Kidney capillary endothelial cell (primary cell): Measurements from ENCODE around the gene SYDE1.

Source experiments
- DNase-seq: peaks from one replicate; pipeline ENCODE4 v3.0.0-alpha.2; 2018; ENCODE audit warnings: low spot score

The SYDE1 gene

DNA sequence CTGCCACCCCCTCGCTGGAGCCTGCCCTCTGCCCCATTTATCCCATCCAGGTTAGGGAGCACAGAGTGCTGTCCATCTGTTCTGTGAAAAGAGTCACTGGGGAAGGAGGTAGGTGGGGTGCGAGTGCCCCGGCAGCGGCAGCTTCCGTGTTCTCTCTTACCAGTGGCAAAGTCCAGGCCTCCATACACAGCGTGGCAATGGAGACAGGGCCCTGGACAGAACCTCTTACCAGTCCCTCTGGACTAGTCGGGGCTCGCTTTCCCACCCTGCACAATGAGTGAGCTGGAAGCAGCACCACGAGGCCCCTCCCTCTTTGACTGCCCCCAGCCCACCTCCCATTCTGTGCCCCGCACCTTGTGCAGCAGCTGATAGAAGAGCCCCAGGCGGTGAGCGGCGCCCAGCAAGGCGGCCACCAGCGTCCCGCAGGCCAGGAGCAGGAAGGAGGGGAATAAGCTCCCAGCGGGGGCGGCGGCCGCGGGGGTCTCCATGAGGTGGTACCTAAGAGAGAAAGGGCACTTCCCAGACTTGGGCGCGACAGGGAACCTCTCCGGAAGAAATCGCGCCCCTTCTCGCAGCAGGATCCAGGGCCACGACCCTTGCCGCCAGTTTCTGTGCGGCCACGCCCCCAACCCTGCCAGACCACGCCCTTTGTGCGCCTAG is 17.5 kb downstream of the SYDE1 start:
- DNase-seq, result no peak

DNA sequence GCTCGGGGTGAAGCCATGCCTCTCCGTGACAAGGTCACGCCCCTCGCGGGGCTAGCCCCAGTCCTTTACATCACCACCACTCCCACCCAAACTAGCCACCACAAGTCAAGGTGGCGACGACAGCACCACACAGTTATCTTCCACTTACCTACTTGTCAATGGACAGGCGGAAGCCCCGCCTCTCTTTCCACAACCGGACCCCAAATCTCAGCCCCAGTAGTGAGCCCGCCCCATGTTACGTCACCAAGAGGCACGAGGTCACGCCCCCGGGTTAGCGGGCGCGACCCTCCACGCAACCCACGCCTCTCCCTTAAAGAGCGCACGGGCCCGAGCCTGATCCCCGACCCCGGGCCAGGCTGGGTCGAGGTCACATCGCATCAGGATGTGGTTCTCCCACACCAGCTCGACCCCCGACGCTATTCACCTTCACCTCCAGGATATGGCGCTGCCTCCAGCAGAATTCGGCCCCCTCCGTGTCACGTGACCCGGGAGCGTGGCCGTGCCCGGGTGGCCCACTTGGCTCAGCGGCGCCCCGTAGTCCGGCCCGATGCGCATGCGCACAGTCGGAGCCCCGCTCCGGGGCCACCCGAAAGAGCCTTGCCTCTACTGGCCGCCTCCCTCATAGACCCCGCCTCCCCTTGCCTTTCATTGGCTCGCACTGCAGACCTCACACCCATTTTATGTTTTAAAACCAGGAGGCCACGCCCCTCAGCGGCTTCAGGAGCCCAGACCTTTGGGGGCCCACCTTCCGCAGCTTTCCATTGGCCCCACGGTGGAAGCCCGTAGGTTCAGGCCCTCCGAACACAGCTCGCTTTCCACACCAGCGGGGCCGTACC is 18.2 kb downstream of the SYDE1 start:
- peak; percentile 97 for DNase-seq

DNA sequence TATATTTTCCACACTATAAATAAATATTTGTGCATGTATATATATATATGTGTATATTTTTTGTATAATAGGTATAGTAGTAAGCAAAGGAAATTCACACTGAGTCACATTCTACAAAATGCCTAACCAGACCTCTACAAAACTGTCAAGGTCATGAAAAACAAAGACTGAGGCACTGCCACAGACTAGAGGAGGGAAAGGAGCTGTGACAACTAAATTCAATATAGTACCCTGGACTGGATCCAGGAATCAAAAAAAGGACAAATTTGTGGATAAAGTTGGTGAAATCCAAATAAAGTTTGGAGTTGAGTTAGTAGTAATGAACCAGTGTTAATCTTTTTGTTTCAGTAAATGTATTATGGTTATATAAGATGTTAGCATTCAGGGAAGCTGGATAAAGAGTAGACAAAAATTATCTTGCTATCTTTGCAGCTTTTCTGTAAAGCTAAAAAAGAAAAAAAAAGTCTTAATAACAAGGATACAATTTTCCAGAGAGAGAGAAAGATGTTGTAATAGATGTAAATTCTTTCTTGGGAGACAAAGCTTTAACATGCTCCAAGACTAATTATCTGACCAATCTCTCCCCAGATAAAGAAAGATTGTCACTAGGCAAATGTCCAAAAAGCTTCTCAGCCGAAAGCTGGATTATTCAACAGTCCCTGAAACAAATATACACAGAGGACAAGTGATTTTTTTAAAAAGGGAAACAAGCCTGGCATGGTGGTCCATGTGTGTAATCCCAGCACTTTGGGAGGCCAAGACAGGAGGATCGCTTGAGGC is 19.1 kb downstream of the SYDE1 start:
- DNase-seq, result no peak

DNA sequence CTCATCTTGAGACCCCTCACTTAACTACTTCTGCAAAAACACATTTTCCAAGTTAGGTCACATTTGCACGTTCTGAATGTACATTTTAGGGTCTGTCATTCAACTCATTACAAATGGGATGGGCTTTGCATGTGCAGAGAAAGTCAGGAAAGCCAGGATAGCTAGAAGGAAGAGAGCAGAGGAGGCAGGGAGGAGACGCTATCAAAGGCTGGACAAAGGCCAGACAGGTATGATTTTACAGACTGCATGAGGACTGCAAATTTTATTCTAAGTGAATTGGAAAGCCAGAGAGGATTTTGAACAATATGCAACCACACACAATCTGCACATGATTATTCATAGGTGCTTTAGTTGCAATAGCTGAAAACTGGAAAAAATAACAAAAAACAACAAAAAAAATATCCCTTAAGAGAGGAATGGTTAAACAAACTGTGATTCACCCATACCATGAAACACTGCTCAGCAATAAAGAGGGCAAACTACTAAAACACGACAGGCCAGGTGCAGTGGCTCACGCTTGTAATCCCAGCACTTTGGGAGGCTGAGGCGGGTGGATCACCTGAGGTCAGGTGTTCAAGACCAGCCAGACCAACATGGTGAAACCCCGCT is 21.1 kb downstream of the SYDE1 start:
- DNase-seq, result no peak

DNA sequence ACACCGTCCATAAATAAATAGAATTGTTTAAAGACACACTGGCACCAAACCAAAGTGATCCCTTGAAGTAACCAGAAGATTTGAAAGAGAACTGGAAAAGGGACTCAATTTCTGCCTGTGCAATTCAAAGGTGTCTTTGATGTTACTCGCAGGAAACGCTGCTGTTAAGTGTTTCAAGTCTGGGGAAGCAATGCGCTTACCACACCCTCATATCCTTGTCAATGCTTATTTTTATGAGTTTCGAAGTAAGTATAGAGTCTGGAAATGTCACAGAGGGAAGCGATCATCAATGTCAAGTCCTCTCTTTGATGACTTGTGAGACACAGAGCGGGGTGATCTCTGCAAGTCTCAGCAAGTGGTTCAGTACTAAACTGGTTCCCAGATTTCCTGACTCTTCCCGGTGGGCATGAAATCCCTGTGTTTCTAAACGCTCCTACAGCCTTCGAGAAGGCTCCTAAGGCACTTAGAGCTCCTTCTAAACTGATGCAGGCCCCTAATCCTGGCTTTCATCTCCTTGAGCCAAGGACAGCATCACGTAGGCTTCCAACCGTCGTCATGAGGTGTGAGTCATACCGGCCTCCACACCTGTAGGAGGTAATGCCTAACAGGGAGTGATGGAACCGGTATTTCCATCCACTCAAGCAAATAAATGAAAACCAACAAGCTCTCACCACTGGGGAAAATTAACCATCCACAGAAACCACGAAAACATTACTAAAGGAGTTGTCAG is 22.8 kb downstream of the SYDE1 start:
- no peak for DNase-seq

DNA sequence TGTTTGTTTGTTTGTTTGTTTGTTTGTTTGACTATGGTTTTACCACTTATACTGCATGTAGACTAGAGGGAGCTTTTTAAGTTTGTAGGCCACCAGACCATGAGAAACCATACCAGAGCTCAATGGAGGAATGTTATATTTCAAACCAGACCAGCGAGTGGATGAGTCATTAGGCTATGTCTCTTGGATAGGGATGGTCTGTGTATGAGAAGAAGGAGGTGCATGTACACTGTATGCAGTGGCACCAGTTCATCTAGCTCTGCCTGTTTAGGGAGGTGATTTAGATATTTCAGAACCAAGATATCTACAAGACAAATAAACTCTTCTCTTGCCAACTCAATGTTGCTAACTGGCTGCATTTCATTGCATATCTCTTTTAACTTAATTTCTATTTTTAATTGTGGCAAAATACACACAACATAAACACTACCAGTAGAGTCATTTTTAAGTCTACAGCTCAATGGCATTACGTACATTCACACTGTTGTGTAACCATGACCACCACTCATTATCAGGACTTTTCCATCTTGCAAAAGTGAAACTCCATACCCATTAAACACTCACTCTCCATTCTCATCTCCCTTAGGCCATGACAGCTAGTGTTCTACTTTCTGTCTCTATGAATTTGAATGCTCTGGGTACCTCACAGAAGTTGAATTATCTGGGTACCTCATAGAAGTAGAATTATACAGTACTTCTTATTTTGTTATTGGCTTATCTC is 29.2 kb downstream of the SYDE1 start:
- DNase-seq, result no peak

DNA sequence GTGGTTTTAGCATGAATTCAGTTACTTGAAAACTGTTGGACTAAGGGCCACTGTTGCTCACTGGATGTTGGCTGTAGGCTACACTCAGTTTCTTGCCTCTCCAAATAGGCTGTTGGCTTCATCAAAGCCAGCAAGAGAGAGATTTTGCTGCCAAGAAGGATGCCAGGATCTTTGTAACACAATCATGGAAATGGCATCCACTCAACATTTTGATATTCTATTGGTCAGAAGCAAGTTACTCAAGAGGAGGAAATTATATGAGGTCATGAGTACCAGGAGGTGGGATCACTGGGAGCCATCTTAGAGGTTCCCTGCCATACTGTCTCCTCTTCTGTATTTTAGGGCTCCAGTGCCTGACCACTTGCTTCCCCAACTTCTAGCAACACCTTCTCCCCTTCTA is 30.6 kb downstream of the SYDE1 start:
- DNase-seq, result no peak

DNA sequence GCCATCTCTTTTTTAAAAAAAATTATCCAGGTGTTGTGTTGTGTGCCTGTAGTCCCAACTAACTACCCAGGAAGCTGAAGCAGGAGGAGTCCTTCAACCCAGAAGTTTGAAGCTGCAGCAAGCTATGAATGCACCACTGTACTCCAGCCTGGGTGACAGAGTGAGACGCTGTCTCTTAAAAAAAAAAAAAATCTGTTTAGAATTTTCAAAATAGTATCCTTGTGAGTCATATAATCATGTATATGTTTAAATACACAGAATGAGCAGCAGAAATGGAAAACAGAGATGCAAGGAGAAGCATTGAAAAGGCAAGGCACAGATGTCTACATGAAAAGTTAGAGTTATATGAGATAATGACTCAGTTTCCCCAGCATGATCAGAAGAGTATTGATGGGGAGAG is 31.2 kb downstream of the SYDE1 start:
- no peak for DNase-seq

DNA sequence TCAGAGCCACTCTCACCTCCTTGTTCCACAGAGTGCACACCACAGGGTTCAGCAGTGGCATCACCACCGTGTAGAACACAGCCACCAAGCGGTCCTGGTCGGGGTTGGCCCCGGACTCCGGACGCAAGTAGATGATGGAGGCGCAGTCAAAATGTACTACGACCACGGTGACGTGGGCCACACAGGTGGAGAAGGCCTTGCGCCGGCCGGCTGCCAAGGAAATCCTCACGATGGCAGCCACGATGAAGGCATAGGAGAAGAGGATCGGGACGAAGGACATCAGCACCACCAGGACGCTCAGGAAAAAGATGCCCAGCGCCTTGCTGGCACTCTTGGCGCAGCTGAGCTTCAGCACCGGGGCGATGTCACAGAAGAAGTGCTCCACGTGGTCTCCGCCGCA is 33.9 kb downstream of the SYDE1 start:
- no peak for DNase-seq

DNA sequence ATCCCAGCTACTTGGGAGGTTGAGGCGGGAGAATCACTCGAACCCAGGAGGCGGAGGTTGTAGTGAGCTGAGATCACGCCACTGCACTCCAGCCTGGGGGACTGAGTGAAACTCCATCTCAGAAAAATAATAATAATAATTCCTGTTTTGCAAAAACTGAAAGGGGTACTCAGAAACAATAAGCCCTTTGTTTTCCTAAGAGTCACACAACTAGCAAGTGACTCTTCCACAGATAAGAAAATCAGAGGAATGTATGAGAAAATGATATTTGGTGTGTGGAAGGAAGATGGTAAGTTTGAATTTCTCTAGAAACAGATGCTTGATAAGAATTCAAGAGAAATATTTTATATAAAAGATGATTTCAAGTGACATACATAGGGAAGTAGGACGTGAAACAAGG is 35.1 kb downstream of the SYDE1 start:
- DNase-seq, result no peak

DNA sequence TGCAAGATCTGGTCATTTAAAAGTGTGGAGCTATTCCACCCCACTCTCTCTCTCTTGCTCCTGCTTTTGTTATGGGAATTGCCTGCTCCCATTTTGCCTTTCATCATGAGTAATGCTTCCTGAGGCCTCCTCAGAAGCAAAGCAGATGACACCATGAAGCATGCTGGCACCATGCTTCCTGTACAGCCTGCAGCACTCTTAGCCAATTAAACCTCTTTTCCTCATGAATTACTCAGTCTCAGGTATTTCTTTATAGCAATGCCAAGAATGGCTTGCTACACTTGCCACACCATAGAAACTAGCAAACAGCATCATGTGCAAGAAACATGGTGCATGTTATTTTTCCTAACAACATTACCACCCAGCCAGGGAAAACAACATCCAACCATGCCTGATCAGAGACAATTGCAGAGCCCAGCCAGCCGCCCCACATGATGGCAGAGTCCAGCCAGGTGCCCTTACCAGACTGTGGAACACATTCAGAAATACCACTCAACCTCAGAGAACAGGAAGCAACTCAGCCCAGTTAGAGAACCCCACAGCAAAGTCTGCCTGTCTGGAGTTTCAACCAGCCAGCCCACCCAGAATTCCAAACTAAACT is 36.9 kb downstream of the SYDE1 start:
- peak; percentile 70 for DNase-seq

DNA sequence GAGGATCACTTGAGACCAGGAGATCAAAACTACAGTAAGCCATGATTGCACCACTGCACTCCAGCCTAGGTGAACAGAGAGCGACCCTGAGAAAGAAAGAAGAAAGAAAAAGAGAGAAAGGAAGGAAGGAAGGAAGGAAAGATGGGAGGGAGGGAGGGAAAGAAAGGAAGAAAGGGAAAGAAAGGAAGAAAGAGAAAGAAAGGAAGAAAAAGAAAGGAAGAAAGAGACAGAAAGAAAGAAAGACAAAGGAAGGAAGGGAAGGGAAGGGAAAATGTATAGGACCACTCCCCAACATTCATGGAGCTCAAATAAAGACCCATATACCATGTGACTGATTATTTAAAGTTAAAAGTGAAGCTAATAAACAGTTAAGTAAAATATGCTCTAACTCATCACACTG is 39.9 kb downstream of the SYDE1 start:
- DNase-seq, result no peak

DNA sequence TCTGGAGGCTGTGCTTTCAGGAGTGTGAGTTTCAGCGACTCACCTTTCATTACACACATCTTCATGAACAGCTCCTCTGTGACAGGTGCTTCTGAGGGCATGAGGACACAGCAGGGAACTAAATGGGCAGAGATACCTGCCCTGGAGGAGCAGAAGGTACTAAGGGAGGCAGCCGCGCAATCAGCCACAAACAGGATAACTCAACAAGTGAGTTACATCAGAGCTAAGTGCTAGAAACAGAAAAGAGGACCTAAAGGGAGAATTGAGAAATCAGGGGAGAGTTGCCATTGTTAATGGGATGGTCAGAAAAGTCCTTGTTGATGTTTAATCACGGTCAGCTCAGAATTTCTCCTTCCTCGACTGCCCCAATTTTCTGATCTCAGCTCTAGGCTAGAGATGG is 42.5 kb downstream of the SYDE1 start:
- no peak for DNase-seq

DNA sequence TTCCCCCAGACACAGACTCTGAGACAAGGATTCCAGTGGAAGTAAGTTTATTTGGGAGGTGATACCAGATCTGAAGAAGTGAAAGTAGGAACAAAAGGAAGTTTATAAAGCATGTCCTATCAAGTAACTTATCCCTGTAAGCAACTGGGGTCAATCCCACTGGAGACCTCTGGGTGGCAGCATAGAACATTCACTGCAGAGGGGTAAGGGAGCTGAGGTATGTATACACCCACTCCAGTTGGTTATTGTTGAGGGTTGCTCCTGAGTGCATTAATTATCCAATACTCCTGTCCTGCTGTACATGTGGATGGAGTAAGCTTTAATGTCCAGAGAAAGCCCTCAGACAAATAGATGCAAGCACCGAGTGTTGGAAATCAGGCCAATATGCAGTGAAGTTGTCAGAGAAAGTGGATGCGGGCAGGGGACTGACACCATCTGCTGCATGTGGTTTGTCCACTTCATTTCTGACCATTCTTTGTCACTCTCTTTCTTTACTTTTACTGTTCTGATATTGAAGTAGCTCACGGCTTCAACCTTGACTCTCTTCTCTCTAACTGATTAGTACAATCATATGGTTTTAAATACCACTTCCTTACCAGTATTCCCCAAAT is 46.9 kb downstream of the SYDE1 start:
- DNase-seq, result peak; percentile 19

DNA sequence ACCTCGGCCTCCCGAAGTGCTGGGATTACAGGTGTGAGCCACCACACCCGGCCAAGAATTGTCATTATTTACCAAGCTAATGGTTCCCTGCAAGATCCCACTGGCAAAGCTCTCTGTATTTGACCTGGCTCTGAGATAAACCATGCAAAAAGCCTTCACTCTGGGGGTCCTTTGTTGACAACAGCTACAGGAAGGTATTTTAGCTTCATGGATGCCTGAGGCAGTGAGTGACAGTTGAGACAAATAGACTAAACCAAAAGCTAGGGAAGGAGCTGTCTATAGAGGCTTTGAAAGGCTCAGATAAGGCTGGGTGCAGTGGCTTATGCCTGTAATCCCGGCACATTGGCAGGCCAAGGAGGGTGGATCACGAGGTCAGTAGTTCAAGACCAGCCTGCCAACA is 48.1 kb downstream of the SYDE1 start:
- DNase-seq, result no peak

DNA sequence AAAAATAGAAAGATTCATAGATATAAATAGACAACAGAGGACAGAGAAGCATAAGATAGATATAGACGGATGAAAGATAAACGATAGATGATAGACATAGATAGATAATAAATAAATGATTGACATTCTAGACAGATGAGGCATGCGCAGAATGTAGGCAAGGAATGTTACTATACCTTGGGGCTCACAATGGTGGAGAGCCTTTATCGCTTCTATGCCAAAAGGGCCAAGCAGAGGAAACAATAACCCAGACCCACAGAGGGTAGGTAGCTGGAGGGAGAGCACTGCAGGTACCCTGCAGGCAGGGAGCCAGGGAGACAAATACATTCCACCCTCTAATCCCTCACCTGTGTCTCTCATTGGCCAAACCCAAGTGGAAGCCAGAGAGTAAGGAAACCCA is 49.2 kb downstream of the SYDE1 start:
- DNase-seq, result no peak

DNA sequence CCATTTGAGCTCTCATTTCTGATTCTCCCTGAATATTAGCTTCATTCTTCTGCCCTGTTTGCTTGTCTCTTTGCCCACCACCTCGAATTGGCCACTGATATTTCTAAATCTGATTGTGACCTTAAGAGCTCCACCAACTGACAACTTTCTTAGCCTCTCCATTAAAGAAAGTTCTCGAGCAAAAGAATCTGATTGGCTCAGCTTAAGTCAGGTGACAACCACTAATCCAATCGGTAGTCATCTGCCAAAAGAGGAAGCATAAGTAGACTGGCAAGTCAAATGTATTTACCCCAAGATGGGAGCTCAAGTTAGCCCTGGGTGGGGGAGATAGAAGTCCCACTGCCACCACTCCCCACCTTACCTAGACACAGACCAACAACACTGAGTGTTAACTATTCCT is 52.0 kb downstream of the SYDE1 start:
- DNase-seq, result no peak

DNA sequence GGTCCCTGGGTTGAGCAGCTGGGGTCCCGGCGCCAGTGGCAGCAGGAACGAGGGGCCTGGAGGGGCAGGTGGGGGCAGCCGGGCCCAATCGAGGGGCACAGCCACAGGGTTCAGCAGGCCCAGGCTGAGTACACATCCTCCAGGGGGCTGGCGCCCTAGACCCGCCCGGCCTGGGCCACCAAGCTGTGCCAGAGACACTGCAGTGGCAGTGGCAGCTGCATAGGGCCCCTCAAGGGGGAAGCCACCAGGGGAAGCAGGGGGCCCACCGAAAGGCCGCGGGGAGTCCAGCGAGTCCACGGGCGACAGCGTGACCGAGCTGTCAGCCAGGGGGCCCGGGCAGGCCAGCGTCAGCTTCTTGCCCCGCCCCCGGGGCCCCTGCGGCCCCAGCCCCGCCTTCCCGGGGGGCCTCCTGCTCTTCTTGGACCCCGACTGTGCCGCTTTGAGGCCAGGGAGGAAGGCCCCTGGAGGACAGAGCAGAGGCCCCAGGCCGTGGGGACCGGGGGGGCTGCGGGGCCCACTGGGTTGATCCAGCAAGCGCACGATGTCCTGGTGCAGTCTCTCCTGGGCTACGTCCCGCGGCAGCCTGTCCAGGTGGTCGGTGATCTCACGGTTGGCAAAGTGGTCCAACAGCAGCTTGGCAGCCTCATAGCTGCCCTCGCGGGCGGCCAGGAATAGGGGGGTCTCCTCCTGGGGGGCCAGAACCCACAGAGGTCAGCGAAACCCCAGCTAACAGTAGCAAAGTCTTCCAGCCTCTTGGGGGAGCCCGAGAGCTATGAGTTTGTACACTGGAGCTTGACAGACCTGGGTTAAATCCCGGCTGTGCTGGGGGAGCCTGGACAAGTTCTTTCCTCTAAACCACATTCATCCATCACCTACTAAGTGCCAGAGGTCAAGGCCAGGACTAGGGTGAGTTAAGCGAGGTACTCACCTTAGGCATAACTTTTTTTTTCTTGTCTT is 54.1 kb downstream of the SYDE1 start:
- no peak for DNase-seq
